B cell (primary cell): ENCODE results near the gene TNIP1. TPM values are rescaled to one million over a fixed set of nuclear protein-coding genes. Genes with fewer than 3 reads are reported as not detected.

Experiments
- ATAC-seq: fragments of 200-7000 bp; cut with Tn5 transposase; one replicate; pipeline ENCODE4 v1.10.0; 2021; ENCODE audit warnings: low read depth, mild to moderate bottlenecking, moderate number of reproducible peaks, moderate library complexity
- CTCF ChIA-PET: fragments of 350-600 bp; sonication (Branson Sonifier 250); formaldehyde crosslinking; loops from one replicate; lab custom pipeline; 2021; ENCODE audit warnings: antibody characterized with exemption, inconsistent platforms; lab: Charles Lee
- POLR2A ChIA-PET: fragments of 350-600 bp; sonication (Branson Sonifier 250); formaldehyde crosslinking; loops from one replicate; lab custom pipeline; 2021; ENCODE audit warnings: antibody characterized with exemption; lab: Charles Lee
- DNase-seq: peaks from one replicate; pipeline ENCODE4 v3.0.0; 2013
- H2AFZ ChIP-seq: 2 replicates; pipeline ENCODE4 v1.6.1; 2012; ENCODE audit warnings: mild to moderate bottlenecking, low read depth, low read length; ENCODE audit not compliant: insufficient read depth, poor library complexity, severe bottlenecking
- H3K27ac ChIP-seq, 2 donors: 1 replicate in 1 of 2; 2 replicates in 1 of 2; pipeline ENCODE4 v1.5.1; 2012 to 2013; ENCODE audit warnings: low read length in 2 of 2, mild to moderate bottlenecking in 2 of 2, moderate library complexity in 1 of 2
- H3K27me3 ChIP-seq, 4 experiments: fragments of 200-600 bp in 1 of 4; sonication (generic) in 1 of 4; replicated peaks in 1 of 4; 1 replicate in 2 of 4; 2 replicates in 2 of 4; pipeline versions ENCODE4 v1.6.1 to v1.7.0; 2013 to 2016; ENCODE audit warnings: low read length in 3 of 4, mild to moderate bottlenecking in 2 of 4, mixed read lengths in 1 of 4, moderate library complexity in 1 of 4; ENCODE audit not compliant: insufficient read depth in 4 of 4, control insufficient read depth in 3 of 4; ENCODE audit errors: control extremely low read depth in 1 of 4
- H3K36me3 ChIP-seq, 2 experiments: replicated peaks in 1 of 2; 1 replicate in 1 of 2; 2 replicates in 1 of 2; pipeline versions ENCODE4 v1.6.1 to v1.7.1; 2013; ENCODE audit warnings: low read length in 1 of 2; ENCODE audit not compliant: insufficient read depth in 2 of 2, control insufficient read depth in 1 of 2; ENCODE audit errors: control extremely low read depth in 1 of 2, extremely low read depth in 1 of 2
- H3K4me1 ChIP-seq, 2 donors: fragments of 200-600 bp in 1 of 2; sonication (generic) in 1 of 2; 1 replicate in 1 of 2; 2 replicates in 1 of 2; pipeline versions ENCODE4 v1.5.1 to v1.6.1; 2013 to 2017; ENCODE audit warnings: low read length in 2 of 2; ENCODE audit not compliant: control insufficient read depth in 2 of 2, insufficient read depth in 2 of 2
- H3K4me2 ChIP-seq: replicated peaks from 2 replicates; pipeline ENCODE3; 2012; ENCODE audit warnings: mild to moderate bottlenecking, low read depth, low read length; ENCODE audit not compliant: poor library complexity, severe bottlenecking
- H3K4me3 ChIP-seq, 5 experiments: fragments of 200-600 bp in 1 of 5; sonication (generic) in 1 of 5; 1 replicate in 3 of 5; 2 replicates in 2 of 5; pipeline versions ENCODE4 v1.5.1 to v1.7.0; 2011 to 2016; ENCODE audit warnings: low read length in 4 of 5, mild to moderate bottlenecking in 4 of 5, low read depth in 2 of 5, control low read depth in 1 of 5, moderate library complexity in 1 of 5; ENCODE audit not compliant: insufficient read depth in 1 of 5; ENCODE audit errors: control extremely low read depth in 1 of 5, extremely low read depth in 1 of 5
- H3K79me2 ChIP-seq: fragments of 200-600 bp; sonication (generic); one replicate; pipeline ENCODE4 v1.6.0; 2016; ENCODE audit warnings: low read length; ENCODE audit not compliant: control insufficient read depth, insufficient read depth
- H3K9ac ChIP-seq: fragments of 200-600 bp; sonication (generic); 2 replicates; pipeline ENCODE4 v1.6.1; 2017; ENCODE audit warnings: mild to moderate bottlenecking, low read length, moderate library complexity
- H3K9me3 ChIP-seq, 3 donors: one replicate each; pipeline versions ENCODE4 v1.6.1 to v1.7.1; 2013; ENCODE audit warnings: low read length in 2 of 3; ENCODE audit not compliant: control insufficient read depth in 2 of 3, insufficient read depth in 1 of 3; ENCODE audit errors: control extremely low read depth in 1 of 3
- H4K20me1 ChIP-seq: 2 replicates; pipeline ENCODE4 v1.6.0; 2012; ENCODE audit warnings: mild to moderate bottlenecking, low read length; ENCODE audit not compliant: insufficient read depth, control insufficient read depth, poor library complexity, severe bottlenecking
- H3K27ac Mint-ChIP-seq: one replicate; pipeline ENCODE4 v1.8.0; 2021; ENCODE audit warnings: mixed read lengths
- H3K27me3 Mint-ChIP-seq: one replicate; pipeline ENCODE4 v1.8.0; 2021; ENCODE audit warnings: mixed read lengths
- H3K4me1 Mint-ChIP-seq: one replicate; pipeline ENCODE4 v1.8.0; 2021; ENCODE audit warnings: mixed read lengths
- H3K4me3 Mint-ChIP-seq: one replicate; pipeline ENCODE4 v1.8.0; 2021; ENCODE audit warnings: mixed read lengths
- H3K9me3 Mint-ChIP-seq: one replicate; pipeline ENCODE4 v1.8.0; 2022; ENCODE audit warnings: mixed read lengths; ENCODE audit not compliant: insufficient read depth
- EZH2 ChIP-seq: IDR thresholded peaks from 2 replicates; pipeline ENCODE4 v1.6.1; 2012; ENCODE audit warnings: borderline replicate concordance, low read depth, mild to moderate bottlenecking, moderate library complexity, low read length; ENCODE audit not compliant: insufficient read depth, poor library complexity, severe bottlenecking
- WGBS: methylation state at CpG from one replicate; pipeline ENCODE4 v1.1.5; 2013; ENCODE audit warnings: missing lambda C conversion rate; ENCODE audit not compliant: insufficient coverage; 5-methylcytosine and 5-hydroxymethylcytosine counted together
- intact Hi-C: fragments of 100-400 bp; cut with micrococcal nuclease; formaldehyde crosslinking; loops from one replicate; pipeline ENCODE4 v1.10.0; 2022
- polyA plus RNA-seq: library from polyadenylated mRNA; depleted of rRNA; stranded (reverse); fragments of >200 nt; gene quantifications from 2 replicates; pipeline ENCODE4 v1.2.3, GENCODE V29; 2012
- total RNA-seq, 2 donors: library from RNA; stranded (reverse); fragments of 120-200 nt in 1 of 2; gene quantifications; 1 replicate in 1 of 2; 2 replicates in 1 of 2; pipeline versions ENCODE4 v1.2.3 to v1.2.4, GENCODE V29; 2013 to 2022
- TF ChIP-seq, protein P1 (sequence below): fragments of 200-600 bp; IDR thresholded peaks from one replicate; pipeline ENCODE4 v1.8.0; 2022; ENCODE audit warnings: antibody characterized with exemption, mild to moderate bottlenecking

TNIP1 gene
- total and polyA plus RNA-seq, 2 donors (not counting 1 experiment from before 2014, with no cell fraction given) = 108 to 294 TPM

DNA sequence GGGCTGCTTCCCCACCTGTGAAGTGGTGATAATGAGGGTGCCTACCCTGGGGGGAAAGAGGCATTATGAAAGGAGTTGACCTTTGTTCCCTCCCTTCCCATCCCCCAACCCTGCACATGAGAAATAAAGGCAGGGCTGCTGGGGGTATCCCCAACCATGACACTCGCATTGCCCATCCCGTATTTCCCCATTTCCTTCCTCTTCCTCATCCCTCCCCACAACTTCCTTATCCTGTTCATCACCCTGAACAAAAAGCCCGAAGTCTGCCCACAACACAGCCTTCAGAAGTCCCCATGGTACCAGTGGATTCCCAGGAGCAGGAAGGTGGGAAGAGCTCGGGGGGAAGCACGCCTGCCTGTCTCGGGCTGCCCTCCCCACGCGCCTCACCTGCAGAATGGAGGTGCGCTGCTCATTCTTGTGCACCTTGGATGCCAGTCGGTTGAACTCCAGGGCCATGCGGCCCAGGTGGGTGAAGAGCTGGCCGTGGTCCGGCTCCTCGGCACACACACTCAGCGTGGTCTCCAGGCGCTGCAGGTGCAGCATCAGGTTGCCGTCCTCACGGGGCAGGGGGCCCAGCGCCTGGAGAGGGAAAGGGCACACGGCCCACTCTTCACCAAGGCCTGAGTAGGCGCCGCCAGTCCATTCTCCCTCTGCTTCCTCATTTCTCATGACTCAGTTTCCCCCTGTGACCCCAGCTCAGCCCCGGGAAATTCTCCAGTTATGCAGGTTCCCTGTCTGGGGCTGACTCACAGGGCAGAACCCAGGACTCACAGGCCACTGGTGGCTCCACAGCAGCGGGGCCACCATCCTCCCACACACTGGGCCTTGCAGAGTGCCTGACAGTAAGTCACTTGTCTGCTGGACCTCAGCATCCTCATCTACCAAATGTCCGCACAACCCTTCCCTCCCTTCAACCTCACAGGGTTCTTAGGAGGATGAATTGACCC lies 24.2 kb downstream of the TNIP1 start:
- ChIA-PET CTCF (interaction anchor here (1.0 to 17.8 kb wide), 3 partner anchors 15 to 108 kb away, joined by 3 to 918 read pairs (median 5); no protein-coding TSS in a partner anchor), POLR2A (interaction anchor here (0.6 to 0.7 kb wide), 2 partner anchors 41 to 114 kb away, joined by 4 read pairs; no protein-coding TSS in a partner anchor)
- intact Hi-C loops = loop anchor here (10.0 kb wide), 1 partner anchor 388 kb away; the partner anchor contains the start of gene SLC36A1
- no peaks in the 10 kb centered on the region for H3K27me3 Mint-ChIP-seq
- DNase-seq (no peak), ATAC-seq (no peak)
- no peak overlapping the region for H3K4me3 ChIP-seq
- TF ChIP-seq EZH2 = no peak
- TF ChIP-seq, protein P1, sequence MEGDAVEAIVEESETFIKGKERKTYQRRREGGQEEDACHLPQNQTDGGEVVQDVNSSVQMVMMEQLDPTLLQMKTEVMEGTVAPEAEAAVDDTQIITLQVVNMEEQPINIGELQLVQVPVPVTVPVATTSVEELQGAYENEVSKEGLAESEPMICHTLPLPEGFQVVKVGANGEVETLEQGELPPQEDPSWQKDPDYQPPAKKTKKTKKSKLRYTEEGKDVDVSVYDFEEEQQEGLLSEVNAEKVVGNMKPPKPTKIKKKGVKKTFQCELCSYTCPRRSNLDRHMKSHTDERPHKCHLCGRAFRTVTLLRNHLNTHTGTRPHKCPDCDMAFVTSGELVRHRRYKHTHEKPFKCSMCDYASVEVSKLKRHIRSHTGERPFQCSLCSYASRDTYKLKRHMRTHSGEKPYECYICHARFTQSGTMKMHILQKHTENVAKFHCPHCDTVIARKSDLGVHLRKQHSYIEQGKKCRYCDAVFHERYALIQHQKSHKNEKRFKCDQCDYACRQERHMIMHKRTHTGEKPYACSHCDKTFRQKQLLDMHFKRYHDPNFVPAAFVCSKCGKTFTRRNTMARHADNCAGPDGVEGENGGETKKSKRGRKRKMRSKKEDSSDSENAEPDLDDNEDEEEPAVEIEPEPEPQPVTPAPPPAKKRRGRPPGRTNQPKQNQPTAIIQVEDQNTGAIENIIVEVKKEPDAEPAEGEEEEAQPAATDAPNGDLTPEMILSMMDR = no peak
- H3K9ac ChIP-seq = no peak overlapping the region
- peaks cover 90% of the 10 kb centered on the region for H4K20me1 ChIP-seq
- H3K27ac ChIP-seq = no peak overlapping the region
- peaks cover 4 to 80% of the 10 kb centered on the region in 2 experiments for H3K36me3 ChIP-seq
- H3K27ac Mint-ChIP-seq = peak overlapping the region; percentile 53
- H2AFZ ChIP-seq = no peak overlapping the region
- H3K4me1 Mint-ChIP-seq = peaks cover 66% of the 10 kb centered on the region
- H3K9me3 Mint-ChIP-seq = no peaks in the 10 kb centered on the region
- no peaks in the 10 kb centered on the region for H3K27me3 ChIP-seq
- no peak overlapping the region for H3K4me3 Mint-ChIP-seq
- 83% methylated on average over 24 of the region's 25 CpGs for WGBS
- H3K4me2 ChIP-seq = no peak overlapping the region
- H3K9me3 ChIP-seq = no peaks in the 10 kb centered on the region
- peaks cover 44 to 55% of the 10 kb centered on the region in 2 donors for H3K4me1 ChIP-seq
- H3K79me2 ChIP-seq = peaks cover 70% of the 10 kb centered on the region
